SU-DHL-6 (cell line): ENCODE data around the gene MTPN.

Source experiments
- CTCF ChIP-seq: fragments of 200-600 bp; sonication (generic); IDR thresholded peaks from one replicate; pipeline ENCODE4 v1.5.1; 2017; ENCODE audit warnings: antibody characterized with exemption, mild to moderate bottlenecking, low read length, moderate library complexity; ENCODE audit not compliant: insufficient read depth, poor library complexity, severe bottlenecking
- EZH2phosphoT487 ChIP-seq: fragments of 200-600 bp; sonication (generic), shearing (Covaris generic); conservative IDR thresholded peaks from 2 replicates; pipeline ENCODE4 v1.6.1; 2018; ENCODE audit warnings: mild to moderate bottlenecking, antibody characterized with exemption, low read length, moderate library complexity, mixed read lengths

- TF ChIP-seq CTCF: no peak
- TF ChIP-seq EZH2phosphoT487: no peak
These were observed 19.0 kb downstream of the MTPN start for GRCh38 chr7:135958173-135958572.
